ENCODE results near the gene SLC12A2.

The SLC12A2 gene

DNA sequence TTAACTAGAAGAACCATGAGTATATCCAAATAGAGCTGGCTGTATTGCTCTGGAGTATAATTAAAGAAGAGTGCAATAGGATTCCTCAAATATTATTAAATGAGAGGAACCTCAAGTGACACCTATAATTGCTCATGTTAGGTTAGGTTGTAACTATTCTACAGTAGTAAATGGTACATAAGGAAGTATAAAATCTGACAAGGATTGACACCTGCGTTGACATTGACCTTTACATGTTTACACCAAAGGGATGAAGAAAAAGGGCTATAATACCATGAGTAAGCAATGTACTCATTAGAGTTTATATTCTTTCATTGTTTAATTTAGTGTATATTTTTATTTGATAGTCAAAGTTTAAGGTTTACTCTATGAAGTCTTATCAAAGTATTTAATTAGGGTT, 48.9 kb downstream of the SLC12A2 start:
- Histone ChIP-seq H3K4me3 (ENCODE audit: low read length) (no peak overlapping the region), H3K79me1 (ENCODE audit: low read length) (no peaks in the 10 kb centered on the region), H3K79me2 (ENCODE audit: control insufficient read depth, insufficient read depth, low read length) (no peaks in the 10 kb centered on the region), H2BK120ac (ENCODE audit: low read depth, low read length) (no peak overlapping the region), H3K4me1 (ENCODE audit: control insufficient read depth, low read depth, low read length) (no peaks in the 10 kb centered on the region), H3K27ac (ENCODE audit: low read depth, low read length) (no peak overlapping the region), H3K23ac (ENCODE audit: low read length) (no peak overlapping the region), H3K9ac (ENCODE audit: low read length) (no peak overlapping the region), H4K5ac (ENCODE audit: low read length) (no peak overlapping the region), H3K4ac (ENCODE audit: low read depth, low read length) (no peak overlapping the region), H3K4me2 (ENCODE audit: low read length) (no peak overlapping the region), H3K36me3 (ENCODE audit: control insufficient read depth, insufficient read depth, low read length) (no peaks in the 10 kb centered on the region), H2BK15ac (replicated peaks; ENCODE audit: low read depth) (no peak overlapping the region), H2BK5ac (ENCODE audit: low read length) (no peak overlapping the region), H3K18ac (ENCODE audit: low read length) (no peak overlapping the region), H4K8ac (ENCODE audit: low read depth, low read length) (no peak overlapping the region), H2AK5ac (ENCODE audit: low read length) (no peak overlapping the region), H3K56ac (ENCODE audit: low read length) (no peak overlapping the region), H3K27me3 (ENCODE audit: insufficient read depth, low read length, poor library complexity) (no peaks in the 10 kb centered on the region)
- DNase-seq = no peak
- WGBS (ENCODE audit: extremely low coverage, insufficient coverage, low lambda C conversion rate) = no CpG with 5 or more reads among the region's 1 CpG

DNA sequence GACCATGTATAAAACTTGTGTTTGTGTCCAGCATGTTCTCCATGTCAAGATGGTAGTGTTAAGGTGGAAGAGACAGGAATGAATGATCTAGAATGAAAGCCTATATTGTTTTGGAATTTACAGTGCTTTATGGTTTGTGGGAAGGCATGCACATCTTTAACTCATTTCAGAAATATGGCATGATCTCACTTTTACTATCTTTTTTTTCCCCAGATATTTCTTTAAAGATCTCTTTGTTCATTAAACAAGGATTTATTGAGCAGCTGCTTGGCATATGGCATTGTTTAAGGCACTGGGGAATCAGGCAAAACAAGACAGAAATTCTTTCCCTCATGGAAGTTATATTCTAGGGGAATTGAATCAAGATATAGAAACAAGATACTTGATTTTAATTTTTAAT, 51.7 kb downstream of the SLC12A2 start:
- Histone ChIP-seq H2BK5ac (ENCODE audit: low read length) (no peak overlapping the region), H4K8ac (ENCODE audit: low read depth, low read length) (no peak overlapping the region), H3K79me2 (ENCODE audit: control insufficient read depth, insufficient read depth, low read length) (no peaks in the 10 kb centered on the region), H3K4me2 (ENCODE audit: low read length) (no peak overlapping the region), H3K36me3 (ENCODE audit: control insufficient read depth, insufficient read depth, low read length) (no peaks in the 10 kb centered on the region), H2BK120ac (ENCODE audit: low read depth, low read length) (no peak overlapping the region), H2AK5ac (ENCODE audit: low read length) (no peak overlapping the region), H3K4ac (ENCODE audit: low read depth, low read length) (no peak overlapping the region), H3K4me1 (ENCODE audit: control insufficient read depth, low read depth, low read length) (no peaks in the 10 kb centered on the region), H3K27ac (ENCODE audit: low read depth, low read length) (no peak overlapping the region), H3K23ac (ENCODE audit: low read length) (no peak overlapping the region), H3K56ac (ENCODE audit: low read length) (no peak overlapping the region), H3K9ac (ENCODE audit: low read length) (no peak overlapping the region), H4K5ac (ENCODE audit: low read length) (no peak overlapping the region), H3K27me3 (ENCODE audit: insufficient read depth, low read length, poor library complexity) (no peaks in the 10 kb centered on the region), H3K4me3 (ENCODE audit: low read length) (no peak overlapping the region), H2BK15ac (replicated peaks; ENCODE audit: low read depth) (no peak overlapping the region), H3K18ac (ENCODE audit: low read length) (no peak overlapping the region), H3K79me1 (ENCODE audit: low read length) (no peaks in the 10 kb centered on the region)
- no peak for DNase-seq

DNA sequence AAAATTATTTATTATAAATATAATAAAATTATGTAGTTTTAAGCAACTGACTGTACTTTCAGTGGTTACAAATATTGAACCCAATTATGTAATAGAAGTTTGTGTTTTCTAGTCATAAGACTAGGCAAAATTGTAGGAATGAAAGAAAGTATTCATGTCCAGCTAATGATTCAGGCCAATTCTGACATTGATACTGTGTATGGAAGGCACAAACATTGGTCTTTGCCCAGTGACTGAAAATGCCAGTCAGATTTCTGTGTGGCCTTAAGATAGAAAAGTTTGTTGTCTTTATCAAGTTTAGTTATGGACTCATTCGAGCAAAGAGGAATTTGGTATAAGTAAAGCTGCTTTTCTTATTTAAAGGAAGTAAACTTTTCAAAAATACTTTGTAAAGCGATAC, 60.3 kb downstream of the SLC12A2 start:
- H3K56ac ChIP-seq (ENCODE audit: low read length) = no peak overlapping the region
- H4K5ac ChIP-seq (ENCODE audit: low read length) = no peak overlapping the region
- no peak overlapping the region for H3K4me3 ChIP-seq (ENCODE audit: low read length)
- no peaks in the 10 kb centered on the region for H3K4me1 ChIP-seq (ENCODE audit: control insufficient read depth, low read depth, low read length)
- H2BK5ac ChIP-seq (ENCODE audit: low read length) = no peak overlapping the region
- H3K79me1 ChIP-seq (ENCODE audit: low read length) = no peaks in the 10 kb centered on the region
- H2BK15ac ChIP-seq (replicated peaks; ENCODE audit: low read depth) = no peak overlapping the region
- DNase-seq = no peak
- no peak overlapping the region for H2BK120ac ChIP-seq (ENCODE audit: low read depth, low read length)
- no peak overlapping the region for H4K8ac ChIP-seq (ENCODE audit: low read depth, low read length)
- no peak overlapping the region for H3K27ac ChIP-seq (ENCODE audit: low read depth, low read length)
- no peak overlapping the region for H2AK5ac ChIP-seq (ENCODE audit: low read length)
- no peak overlapping the region for H3K4me2 ChIP-seq (ENCODE audit: low read length)
- H3K4ac ChIP-seq (ENCODE audit: low read depth, low read length) = no peak overlapping the region
- H3K18ac ChIP-seq (ENCODE audit: low read length) = no peak overlapping the region
- H3K23ac ChIP-seq (ENCODE audit: low read length) = no peak overlapping the region
- no peaks in the 10 kb centered on the region for H3K79me2 ChIP-seq (ENCODE audit: control insufficient read depth, insufficient read depth, low read length)
- no CpG with 5 or more reads among the region's 2 CpGs for whole genome bisulfite sequencing (ENCODE audit: extremely low coverage, insufficient coverage, low lambda C conversion rate)
- H3K27me3 ChIP-seq (ENCODE audit: insufficient read depth, low read length, poor library complexity) = no peaks in the 10 kb centered on the region
- H3K9ac ChIP-seq (ENCODE audit: low read length) = no peak overlapping the region
- no peaks in the 10 kb centered on the region for H3K36me3 ChIP-seq (ENCODE audit: control insufficient read depth, insufficient read depth, low read length)

DNA sequence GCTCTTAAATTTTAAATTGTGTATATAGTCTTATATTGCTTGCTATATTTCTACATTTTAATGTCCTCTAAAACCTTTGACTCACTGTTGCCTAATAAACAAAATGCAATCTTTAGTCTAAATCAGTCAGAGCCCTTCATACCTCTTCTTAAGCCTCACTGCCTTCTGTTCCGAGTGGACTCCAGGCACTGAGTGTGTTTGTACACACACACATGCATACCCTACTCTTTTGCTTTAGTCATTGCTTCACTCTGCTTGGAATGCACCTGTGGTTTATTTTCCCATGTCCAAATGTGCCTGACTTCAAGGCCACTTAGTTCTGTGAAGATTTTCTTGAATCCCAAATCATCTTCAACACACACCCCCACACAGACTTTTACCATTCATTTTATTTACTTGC, 60.9 kb downstream of the SLC12A2 start:
- Histone ChIP-seq H3K36me3 (ENCODE audit: control insufficient read depth, insufficient read depth, low read length) (no peaks in the 10 kb centered on the region), H2AK5ac (ENCODE audit: low read length) (no peak overlapping the region), H3K27me3 (ENCODE audit: insufficient read depth, low read length, poor library complexity) (no peaks in the 10 kb centered on the region), H2BK15ac (replicated peaks; ENCODE audit: low read depth) (no peak overlapping the region), H3K4ac (ENCODE audit: low read depth, low read length) (no peak overlapping the region), H3K23ac (ENCODE audit: low read length) (no peak overlapping the region), H3K79me2 (ENCODE audit: control insufficient read depth, insufficient read depth, low read length) (no peaks in the 10 kb centered on the region), H2BK5ac (ENCODE audit: low read length) (no peak overlapping the region), H4K5ac (ENCODE audit: low read length) (no peak overlapping the region), H3K4me3 (ENCODE audit: low read length) (no peak overlapping the region), H3K4me2 (ENCODE audit: low read length) (no peak overlapping the region), H2BK120ac (ENCODE audit: low read depth, low read length) (no peak overlapping the region), H3K27ac (ENCODE audit: low read depth, low read length) (no peak overlapping the region), H4K8ac (ENCODE audit: low read depth, low read length) (no peak overlapping the region), H3K9ac (ENCODE audit: low read length) (no peak overlapping the region), H3K79me1 (ENCODE audit: low read length) (no peaks in the 10 kb centered on the region), H3K18ac (ENCODE audit: low read length) (no peak overlapping the region), H3K56ac (ENCODE audit: low read length) (no peak overlapping the region), H3K4me1 (ENCODE audit: control insufficient read depth, low read depth, low read length) (no peaks in the 10 kb centered on the region)
- DNase-seq = no peak
- no CpG with 5 or more reads among the region's 1 CpG for WGBS (ENCODE audit: extremely low coverage, insufficient coverage, low lambda C conversion rate)

DNA sequence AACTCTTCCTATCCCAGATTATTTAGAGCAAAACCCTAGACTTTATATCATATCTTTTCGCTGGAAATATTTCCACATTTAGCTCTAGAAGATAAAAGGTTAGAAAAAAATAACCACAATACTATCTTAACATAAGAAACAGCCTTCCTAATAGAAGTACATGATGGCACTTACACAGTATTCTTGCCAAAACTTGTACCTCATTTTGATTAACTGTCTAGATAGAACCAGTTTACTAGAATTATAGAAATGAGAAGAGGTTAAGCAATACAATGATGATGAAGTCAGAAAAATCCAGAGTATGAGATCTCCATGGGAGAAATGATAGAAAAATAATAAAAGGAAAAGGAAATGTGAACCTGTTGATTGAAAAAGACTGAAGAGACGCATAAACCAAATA, 63.1 kb downstream of the SLC12A2 start:
- H3K79me1 ChIP-seq (ENCODE audit: low read length) = no peaks in the 10 kb centered on the region
- no peak overlapping the region for H3K18ac ChIP-seq (ENCODE audit: low read length)
- H4K5ac ChIP-seq (ENCODE audit: low read length) = no peak overlapping the region
- no peak overlapping the region for H3K23ac ChIP-seq (ENCODE audit: low read length)
- H3K27me3 ChIP-seq (ENCODE audit: insufficient read depth, low read length, poor library complexity) = no peaks in the 10 kb centered on the region
- H3K4me2 ChIP-seq (ENCODE audit: low read length) = no peak overlapping the region
- no peak overlapping the region for H2BK15ac ChIP-seq (replicated peaks; ENCODE audit: low read depth)
- H3K9ac ChIP-seq (ENCODE audit: low read length) = no peak overlapping the region
- H3K4me1 ChIP-seq (ENCODE audit: control insufficient read depth, low read depth, low read length) = no peaks in the 10 kb centered on the region
- no peaks in the 10 kb centered on the region for H3K36me3 ChIP-seq (ENCODE audit: control insufficient read depth, insufficient read depth, low read length)
- H3K79me2 ChIP-seq (ENCODE audit: control insufficient read depth, insufficient read depth, low read length) = no peaks in the 10 kb centered on the region
- H3K4me3 ChIP-seq (ENCODE audit: low read length) = no peak overlapping the region
- no peak overlapping the region for H3K27ac ChIP-seq (ENCODE audit: low read depth, low read length)
- WGBS (ENCODE audit: extremely low coverage, insufficient coverage, low lambda C conversion rate) = no CpG with 5 or more reads among the region's 2 CpGs
- no peak overlapping the region for H2BK5ac ChIP-seq (ENCODE audit: low read length)
- no peak overlapping the region for H3K4ac ChIP-seq (ENCODE audit: low read depth, low read length)
- no peak overlapping the region for H2BK120ac ChIP-seq (ENCODE audit: low read depth, low read length)
- H2AK5ac ChIP-seq (ENCODE audit: low read length) = no peak overlapping the region
- H4K8ac ChIP-seq (ENCODE audit: low read depth, low read length) = no peak overlapping the region
- DNase-seq = no peak
- no peak overlapping the region for H3K56ac ChIP-seq (ENCODE audit: low read length)

DNA sequence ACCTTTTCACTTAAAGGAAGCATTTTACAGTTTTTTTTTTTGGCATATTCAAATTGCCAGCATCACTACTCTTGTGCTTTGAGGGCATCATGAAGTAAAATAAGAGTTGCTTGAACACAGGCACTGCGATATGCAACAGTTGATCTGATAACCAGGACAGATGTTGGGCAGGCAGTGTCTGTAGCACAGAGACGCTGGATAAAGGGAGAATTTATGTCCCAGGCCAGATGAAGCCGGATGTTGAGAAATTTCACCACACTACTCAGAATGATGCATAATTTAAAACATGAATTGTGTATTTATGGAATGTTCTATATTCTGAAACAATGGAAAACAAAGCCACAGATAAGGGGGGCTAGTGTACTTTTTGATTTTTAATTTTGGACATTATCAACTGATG, 71.4 kb downstream of the SLC12A2 start:
- no peak overlapping the region for H3K4ac ChIP-seq (ENCODE audit: low read depth, low read length)
- no peak overlapping the region for H3K4me2 ChIP-seq (ENCODE audit: low read length)
- H3K27me3 ChIP-seq (ENCODE audit: insufficient read depth, low read length, poor library complexity) = no peaks in the 10 kb centered on the region
- no peaks in the 10 kb centered on the region for H3K4me1 ChIP-seq (ENCODE audit: control insufficient read depth, low read depth, low read length)
- no peak overlapping the region for H2BK120ac ChIP-seq (ENCODE audit: low read depth, low read length)
- no peak overlapping the region for H4K5ac ChIP-seq (ENCODE audit: low read length)
- H2BK15ac ChIP-seq (replicated peaks; ENCODE audit: low read depth) = no peak overlapping the region
- no peak overlapping the region for H3K9ac ChIP-seq (ENCODE audit: low read length)
- H3K79me1 ChIP-seq (ENCODE audit: low read length) = no peaks in the 10 kb centered on the region
- H3K23ac ChIP-seq (ENCODE audit: low read length) = no peak overlapping the region
- H3K4me3 ChIP-seq (ENCODE audit: low read length) = no peak overlapping the region
- no peaks in the 10 kb centered on the region for H3K36me3 ChIP-seq (ENCODE audit: control insufficient read depth, insufficient read depth, low read length)
- no CpG with 5 or more reads among the region's 3 CpGs for WGBS (ENCODE audit: extremely low coverage, insufficient coverage, low lambda C conversion rate)
- no peak for DNase-seq
- no peak overlapping the region for H2BK5ac ChIP-seq (ENCODE audit: low read length)
- no peak overlapping the region for H3K56ac ChIP-seq (ENCODE audit: low read length)
- H3K27ac ChIP-seq (ENCODE audit: low read depth, low read length) = no peak overlapping the region
- no peak overlapping the region for H3K18ac ChIP-seq (ENCODE audit: low read length)
- no peak overlapping the region for H4K8ac ChIP-seq (ENCODE audit: low read depth, low read length)
- no peak overlapping the region for H2AK5ac ChIP-seq (ENCODE audit: low read length)
- H3K79me2 ChIP-seq (ENCODE audit: control insufficient read depth, insufficient read depth, low read length) = no peaks in the 10 kb centered on the region
